Mesenchymal stem cell (in vitro differentiated cells and primary cell): ENCODE data around the gene ADAM23.
A peak's percentile ranks its signal among the peaks of the same experiment; 100 is the strongest.

Experiments used
- DNase-seq: peaks from one replicate; pipeline ENCODE4 v3.0.0-alpha.2; 2013
- H2AFZ ChIP-seq: one replicate; pipeline ENCODE4 v1.6.1; 2013; ENCODE audit warnings: low read depth, mild to moderate bottlenecking, control low read depth, inconsistent platforms, low read length, moderate library complexity
- H2AK5ac ChIP-seq: 2 replicates; pipeline ENCODE4 v1.6.1; 2013; ENCODE audit warnings: low read length, moderate library complexity, mild to moderate bottlenecking, inconsistent platforms; ENCODE audit not compliant: severe bottlenecking
- H2BK120ac ChIP-seq: one replicate; pipeline ENCODE4 v1.6.1; 2013; ENCODE audit warnings: low read depth, mild to moderate bottlenecking, inconsistent platforms, low read length, moderate library complexity
- H2BK12ac ChIP-seq, 2 experiments: one replicate each; pipeline ENCODE4 v1.6.1; 2013; ENCODE audit warnings: inconsistent platforms in 2 of 2, low read length in 2 of 2, mild to moderate bottlenecking in 2 of 2, moderate library complexity in 2 of 2, control low read depth in 1 of 2
- H2BK15ac ChIP-seq: one replicate; pipeline ENCODE4 v1.6.1; 2013; ENCODE audit warnings: mild to moderate bottlenecking, low read depth, inconsistent platforms; ENCODE audit not compliant: poor library complexity, severe bottlenecking
- H2BK5ac ChIP-seq: 2 replicates; pipeline ENCODE4 v1.6.1; 2013; ENCODE audit warnings: low read depth, mild to moderate bottlenecking, low read length, control low read depth, inconsistent platforms; ENCODE audit not compliant: poor library complexity, severe bottlenecking
- H3K14ac ChIP-seq, 2 experiments: one replicate each; pipeline ENCODE4 v1.6.1; 2013; ENCODE audit warnings: inconsistent platforms in 2 of 2, low read length in 2 of 2, control low read depth in 1 of 2, mild to moderate bottlenecking in 1 of 2, moderate library complexity in 1 of 2
- H3K18ac ChIP-seq, 2 experiments: one replicate each; pipeline ENCODE4 v1.6.1; 2013; ENCODE audit warnings: inconsistent platforms in 2 of 2, low read length in 2 of 2, control low read depth in 1 of 2, low read depth in 1 of 2, mild to moderate bottlenecking in 1 of 2
- H3K23ac ChIP-seq, 2 experiments: one replicate each; pipeline ENCODE4 v1.6.1; 2013; ENCODE audit warnings: inconsistent platforms in 2 of 2, low read length in 2 of 2, mild to moderate bottlenecking in 2 of 2, moderate library complexity in 2 of 2, control low read depth in 1 of 2
- H3K27ac ChIP-seq: 2 replicates; pipeline ENCODE4 v1.5.1; 2013; ENCODE audit warnings: mild to moderate bottlenecking, moderate library complexity, low read length, control low read depth, inconsistent platforms; ENCODE audit not compliant: poor library complexity, severe bottlenecking
- H3K27me3 ChIP-seq, 2 experiments: 2 replicates each; pipeline versions ENCODE4 v1.6.1 to v1.7.0; 2013; ENCODE audit warnings: low read length in 2 of 2, mild to moderate bottlenecking in 2 of 2, moderate library complexity in 2 of 2, control low read depth in 1 of 2, inconsistent platforms in 1 of 2; ENCODE audit not compliant: control insufficient read depth in 1 of 2, insufficient read depth in 1 of 2
- H3K36me3 ChIP-seq, 2 experiments: 2 replicates each; pipeline versions ENCODE4 v1.6.1 to v1.7.0; 2013; ENCODE audit warnings: low read length in 2 of 2, control low read depth in 1 of 2, inconsistent platforms in 1 of 2, low read depth in 1 of 2, mild to moderate bottlenecking in 1 of 2; ENCODE audit not compliant: insufficient read depth in 2 of 2, control insufficient read depth in 1 of 2
- H3K4ac ChIP-seq, 2 experiments: one replicate each; pipeline ENCODE4 v1.6.1; 2013; ENCODE audit warnings: inconsistent platforms in 2 of 2, low read length in 2 of 2, mild to moderate bottlenecking in 2 of 2, moderate library complexity in 2 of 2, control low read depth in 1 of 2, low read depth in 1 of 2
- H3K4me1 ChIP-seq: 2 replicates; pipeline ENCODE4 v1.6.1; 2013; ENCODE audit warnings: low read depth, low read length, control low read depth; ENCODE audit not compliant: control insufficient read depth, insufficient read depth
- H3K4me2 ChIP-seq: 2 replicates; pipeline ENCODE4 v1.6.1; 2013; ENCODE audit warnings: low read length, mild to moderate bottlenecking, inconsistent platforms; ENCODE audit not compliant: poor library complexity, severe bottlenecking
- H3K4me3 ChIP-seq, 2 experiments: 2 replicates each; pipeline versions ENCODE4 v1.5.1 to v1.7.0; 2013; ENCODE audit warnings: low read length in 2 of 2, mild to moderate bottlenecking in 2 of 2, control low read depth in 1 of 2, low read depth in 1 of 2; ENCODE audit not compliant: insufficient read depth in 1 of 2
- H3K79me1 ChIP-seq: replicated peaks from 2 replicates; pipeline ENCODE4 v1.6.1; 2013; ENCODE audit warnings: mild to moderate bottlenecking, control low read depth, low read length, inconsistent platforms; ENCODE audit not compliant: poor library complexity, severe bottlenecking
- H3K9ac ChIP-seq: 2 replicates; pipeline ENCODE4 v1.7.0; 2013; ENCODE audit warnings: mild to moderate bottlenecking, low read length, moderate library complexity
- H3K9me3 ChIP-seq: 2 replicates; pipeline ENCODE4 v1.7.0; 2013; ENCODE audit warnings: mild to moderate bottlenecking, low read length; ENCODE audit not compliant: control insufficient read depth
- H4K8ac ChIP-seq: one replicate; pipeline ENCODE4 v1.6.1; 2013; ENCODE audit warnings: inconsistent platforms, mild to moderate bottlenecking, low read length, moderate library complexity
- H4K91ac ChIP-seq: one replicate; pipeline ENCODE4 v1.6.1; 2013; ENCODE audit warnings: mild to moderate bottlenecking, low read length, inconsistent platforms
- WGBS: methylation state at CpG from one replicate; pipeline ENCODE4 v1.1.7; 2013; ENCODE audit warnings: mixed read lengths; 5-methylcytosine and 5-hydroxymethylcytosine counted together

ADAM23 gene

DNA sequence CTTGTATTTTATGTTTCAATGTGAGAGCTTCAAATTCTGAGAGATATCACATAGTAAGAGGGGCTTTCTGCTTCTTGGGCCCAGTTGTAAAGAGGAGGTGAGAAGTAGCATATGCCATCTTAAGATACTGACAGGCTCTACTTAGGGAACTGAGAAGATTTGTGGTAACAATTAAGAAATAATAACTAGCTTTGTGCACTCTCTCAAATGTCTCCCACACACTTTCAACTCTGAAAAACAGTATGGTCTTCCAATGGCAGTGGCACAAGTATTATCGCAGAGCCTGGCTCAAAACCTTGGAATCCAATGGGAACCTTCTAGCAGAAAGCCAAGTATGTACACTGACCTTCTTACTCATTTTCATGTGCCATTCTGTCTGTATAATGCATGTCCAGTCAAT lies 118.6 kb downstream of the ADAM23 start:
- 100% methylated on average over 1 of the region's 1 CpG for WGBS

GRCh38 chr2:206562375-206562774 lies 119.0 kb downstream of the ADAM23 start:
- Histone ChIP-seq H2BK5ac (no peak overlapping the region), H4K8ac (no peak overlapping the region), H3K9me3 (no peaks in the 10 kb centered on the region), H2AFZ (no peak overlapping the region), H2AK5ac (no peak overlapping the region), H2BK120ac (no peak overlapping the region), H2BK12ac (no peak overlapping the region), H3K14ac (no peak overlapping the region), H3K4me2 (no peak overlapping the region), H2BK15ac (no peak overlapping the region), H3K4ac (no peak overlapping the region), H3K18ac (no peak overlapping the region), H3K9ac (no peak overlapping the region), H3K36me3 (no peaks in the 10 kb centered on the region), H3K23ac (no peak overlapping the region), H3K4me1 (no peaks in the 10 kb centered on the region), H4K91ac (no peak overlapping the region), H3K4me3 (no peak overlapping the region), H3K79me1 (no peaks in the 10 kb centered on the region), H3K27ac (no peak overlapping the region), H3K27me3 (no peaks in the 10 kb centered on the region)
- DNase-seq, result peak; percentile 36
- 100% methylated on average over 1 of the region's 2 CpGs for WGBS

More for the DNA sequence above, 118.6 kb downstream of the ADAM23 start:
- Histone ChIP-seq H2BK5ac (no peak overlapping the region), H4K8ac (no peak overlapping the region), H3K79me1 (no peaks in the 10 kb centered on the region), H2BK12ac (no peak overlapping the region), H3K4ac (no peak overlapping the region), H3K36me3 (no peaks in the 10 kb centered on the region), H3K4me3 (no peak overlapping the region), H2AFZ (no peak overlapping the region), H2BK15ac (no peak overlapping the region), H2AK5ac (no peak overlapping the region), H3K18ac (no peak overlapping the region), H3K9ac (no peak overlapping the region), H2BK120ac (no peak overlapping the region), H4K91ac (no peak overlapping the region), H3K14ac (no peak overlapping the region), H3K23ac (no peak overlapping the region), H3K27me3 (no peaks in the 10 kb centered on the region), H3K9me3 (no peaks in the 10 kb centered on the region), H3K4me1 (no peaks in the 10 kb centered on the region), H3K27ac (no peak overlapping the region), H3K4me2 (no peak overlapping the region)
- no peak for DNase-seq

DNA sequence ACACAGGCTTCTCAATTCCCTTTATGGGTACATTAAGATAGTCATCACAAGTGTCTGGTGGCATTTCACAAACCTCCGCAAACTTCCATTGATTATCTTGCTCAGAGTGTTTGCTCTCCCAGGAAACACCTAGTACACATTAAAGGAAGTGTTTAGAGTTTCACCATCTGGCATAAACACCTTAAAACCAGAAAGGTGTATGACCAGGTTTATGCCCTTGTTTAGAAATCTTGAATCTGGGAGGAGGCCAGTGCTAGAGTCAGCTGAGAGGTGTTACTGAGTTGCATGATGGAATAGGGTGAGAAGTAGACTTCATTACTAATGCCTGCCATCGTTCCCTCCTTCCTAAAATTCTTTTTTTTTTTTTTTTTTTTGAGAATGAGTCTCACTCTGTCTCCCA lies 120.0 kb downstream of the ADAM23 start:
- Histone ChIP-seq H2AFZ (no peak overlapping the region), H2BK120ac (no peak overlapping the region), H3K4me2 (no peak overlapping the region), H3K18ac (no peak overlapping the region), H3K14ac (no peak overlapping the region), H3K9me3 (no peaks in the 10 kb centered on the region), H3K9ac (no peak overlapping the region), H3K27ac (no peak overlapping the region), H2AK5ac (no peak overlapping the region), H3K27me3 (no peaks in the 10 kb centered on the region), H3K4me3 (no peak overlapping the region), H3K4me1 (no peaks in the 10 kb centered on the region), H4K91ac (no peak overlapping the region), H3K4ac (no peak overlapping the region), H4K8ac (no peak overlapping the region), H2BK12ac (no peak overlapping the region), H3K79me1 (no peaks in the 10 kb centered on the region), H2BK15ac (no peak overlapping the region), H3K36me3 (no peaks in the 10 kb centered on the region), H3K23ac (no peak overlapping the region), H2BK5ac (no peak overlapping the region)
- 90% methylated on average over 2 of the region's 2 CpGs for WGBS
- DNase-seq, result no peak

DNA sequence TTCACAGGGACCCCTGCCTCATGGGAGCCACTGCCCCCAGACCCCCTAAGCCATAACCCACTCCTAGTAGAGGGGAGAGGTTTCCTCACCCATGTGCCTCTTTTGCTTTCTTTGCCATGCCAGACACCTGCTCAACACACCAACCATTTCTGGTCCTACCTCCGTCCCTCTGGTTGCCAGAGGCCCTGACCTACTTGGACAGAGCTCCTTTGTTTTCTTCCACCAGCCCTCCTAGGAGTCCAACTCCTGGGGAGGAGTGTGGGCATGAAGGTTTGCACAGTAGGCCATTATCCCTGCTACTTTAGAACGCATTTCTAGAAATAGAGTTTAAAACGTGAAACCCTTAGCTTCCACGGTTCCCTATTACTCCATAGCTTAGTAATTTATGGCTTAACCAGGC lies 122.3 kb downstream of the ADAM23 start:
- no peak overlapping the region for H4K8ac ChIP-seq
- H3K27ac ChIP-seq, result no peak overlapping the region
- no peak overlapping the region for H2BK120ac ChIP-seq
- H2BK15ac ChIP-seq, result no peak overlapping the region
- no CpG with 5 or more reads among the region's 4 CpGs for WGBS
- H2AK5ac ChIP-seq, result no peak overlapping the region
- H2BK12ac ChIP-seq, result no peak overlapping the region
- H3K4ac ChIP-seq, result no peak overlapping the region
- no peaks in the 10 kb centered on the region for H3K9me3 ChIP-seq
- no peak overlapping the region for H4K91ac ChIP-seq
- peak overlapping the region; percentile 29 for H2AFZ ChIP-seq
- H2BK5ac ChIP-seq, result no peak overlapping the region
- no peak for DNase-seq
- H3K14ac ChIP-seq, result no peak overlapping the region
- no peaks in the 10 kb centered on the region for H3K79me1 ChIP-seq
- no peaks in the 10 kb centered on the region for H3K27me3 ChIP-seq
- no peak overlapping the region for H3K4me3 ChIP-seq
- no peak overlapping the region for H3K4me2 ChIP-seq
- no peaks in the 10 kb centered on the region for H3K36me3 ChIP-seq
- peak overlapping the region in 1 of 2 experiments; percentile 14 for H3K23ac ChIP-seq
- no peak overlapping the region for H3K18ac ChIP-seq
- no peaks in the 10 kb centered on the region for H3K4me1 ChIP-seq
- no peak overlapping the region for H3K9ac ChIP-seq
